Pancreas (tissue), 10 donors: ENCODE data around the gene ERVH48-1. TPM values are rescaled to one million over a fixed set of nuclear protein-coding genes. Genes with fewer than 3 reads are reported as not detected.
A peak's percentile ranks its signal among the peaks of the same experiment; 100 is the strongest.
"Not testable (repeated sequence)": the region's sequence is repeated elsewhere in the genome, so short reads cannot be mapped to it uniquely, and the experiment has no call there.

Source experiments
- ATAC-seq, 4 donors: fragments of 200-7000 bp; cut with Tn5 transposase; one replicate each; pipeline versions ENCODE4 v1.8.0 to v1.9.1; 2020; ENCODE audit warnings: mild to moderate bottlenecking in 4 of 4, moderate library complexity in 4 of 4
- DNase-seq, 6 donors: peaks; one replicate each; pipeline ENCODE4 v3.0.0-alpha.2; 2020
- FAIRE-seq: peaks from 2 replicates; lab custom pipeline; 2012; peaks lifted over from hg19 to GRCh38; lab: Jason Lieb, UNC
- H3K27ac ChIP-seq, 4 donors: fragments of 200-600 bp; sonication (generic); 1 replicate in 3 of 4; 2 replicates in 1 of 4; pipeline versions ENCODE4 v1.5.0 to v1.8.0; 2020
- H3K27me3 ChIP-seq, 4 donors: fragments of 200-600 bp; one replicate each; pipeline ENCODE4 v1.8.0; 2021
- H3K36me3 ChIP-seq, 3 donors: fragments of 200-600 bp; sonication (generic) in 1 of 3; one replicate each; pipeline versions ENCODE4 v1.5.0 to v1.8.0; 2020 to 2021
- H3K4me1 ChIP-seq, 3 donors: fragments of 200-600 bp; one replicate each; pipeline ENCODE4 v1.8.0; 2021
- H3K4me3 ChIP-seq, 4 donors: fragments of 200-600 bp; sonication (generic) in 2 of 4; one replicate each; pipeline versions ENCODE4 v1.5.0 to v1.8.0; 2020 to 2021
- H3K9me3 ChIP-seq, 4 donors: fragments of 200-600 bp; one replicate each; pipeline ENCODE4 v1.8.0; 2021
- CTCF ChIP-seq, 4 donors: fragments of 200-600 bp; sonication (generic) in 3 of 4; IDR thresholded peaks; one replicate each; pipeline versions ENCODE4 v1.5.0 to v1.8.0; 2021; ENCODE audit warnings: antibody characterized with exemption in 4 of 4
- WGBS, 2 donors: extraction: QIAGEN DNeasy Blood & Tissue Kit; methylation state at CpG; one replicate each; pipeline ENCODE4 v1.1.7; 2013; 5-methylcytosine and 5-hydroxymethylcytosine counted together
- intact Hi-C, 3 donors: fragments of 100-400 bp; cut with DNase I; formaldehyde crosslinking; loops; one replicate each; pipeline versions ENCODE4 v1.11.1 to v1.14.2; 2022
- polyA plus RNA-seq, 2 donors: library from polyadenylated mRNA; stranded (reverse); fragments of 200-250 nt; gene quantifications; one replicate each; pipeline ENCODE4 v1.2.3, GENCODE V29; 2013
- total RNA-seq, 6 donors: library from RNA; stranded (reverse); fragmentation: NEBNext Ultra II Directional in 4 of 6; extraction: Animal tissue kit (Norgen Biotek cat#: 25700) in 4 of 6; gene quantifications; one replicate each; pipeline versions ENCODE4 v1.2.1 to v1.2.4, GENCODE V29; 2021 to 2023
- donor health status: healthy with polysubstance abuse.
- donor health status: DM: no; HTN: no; CAD: no; lungs with moderate emphysema.
- donor health status: DM: no; HTN: no; CAD: no.
- donor health status: control.
- donor health status: control.
- donor health status: Bipolar disorder and iron deficiency.
- donor health status: DM: yes; HTN: yes; CAD: no.
- donor health status: DM: no; HTN: no; CAD: no.
- donor health status: DM: no; HTN: no; CAD: no.
- donor health status: DM: yes; HTN: yes; CAD: no.

The ERVH48-1 gene
- total and polyA plus RNA-seq, 8 donors: 0.06 to 0.42 (median 0.15) TPM; not detected in 2

DNA sequence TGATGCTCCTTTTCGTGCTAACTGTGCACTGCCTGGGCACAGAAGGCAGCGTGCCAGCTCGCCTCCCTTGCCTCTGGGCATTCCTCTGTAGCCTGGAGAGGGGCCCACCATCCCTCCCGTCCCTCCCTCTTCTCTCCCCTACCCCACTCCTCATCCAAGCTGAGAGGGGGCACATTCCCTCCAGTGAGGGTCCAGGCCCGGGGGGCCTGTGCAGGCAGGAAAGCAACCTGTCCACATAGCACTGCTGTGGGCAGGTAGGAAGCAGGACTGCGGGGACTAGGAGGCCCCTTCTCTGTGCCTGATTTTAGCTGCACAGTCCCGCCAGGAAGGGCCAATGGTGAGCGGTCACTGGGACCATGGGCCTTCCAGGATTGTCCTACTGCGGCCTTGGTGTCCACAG, 38.7 kb upstream of the ERVH48-1 start:
- H3K27me3 ChIP-seq: no peaks in the 10 kb centered on the region
- WGBS, 2 donors: 92 to 93% methylated on average over 9 of the region's 9 CpGs
- no peak for DNase-seq
- no peaks in the 10 kb centered on the region for H3K4me1 ChIP-seq
- no peak for FAIRE-seq
- intact Hi-C loops: no loop called here
- H3K27ac ChIP-seq: no peak overlapping the region
- no peak for ATAC-seq
- no peaks in the 10 kb centered on the region for H3K36me3 ChIP-seq
- no peak overlapping the region for H3K4me3 ChIP-seq
- no peak for TF ChIP-seq CTCF (IDR thresholded peaks at IDR 0.05)
- no peaks in the 10 kb centered on the region for H3K9me3 ChIP-seq

GRCh38 chr21:42962380-42963007, 37.1 kb upstream of the ERVH48-1 start:
- Histone ChIP-seq H3K4me3 (no peak overlapping the region), H3K27me3 (no peaks in the 10 kb centered on the region), H3K27ac (no peak overlapping the region), H3K9me3 (no peaks in the 10 kb centered on the region), H3K36me3 (no peaks in the 10 kb centered on the region), H3K4me1 (no peaks in the 10 kb centered on the region)
- intact Hi-C loops: no loop called here
- WGBS, 2 donors: 85 to 91% methylated on average over 3 to 4 of the region's 6 CpGs
- DNase-seq: no peak
- ATAC-seq: no peak
- no peak for FAIRE-seq
- no peak for TF ChIP-seq CTCF (IDR thresholded peaks at IDR 0.05)

- FAIRE-seq: no peak
- no peak for DNase-seq
- no peaks in the 10 kb centered on the region for H3K27me3 ChIP-seq
- no peak overlapping the region for H3K27ac ChIP-seq
- 95 to 96% methylated on average over 3 of the region's 3 CpGs for WGBS, 2 donors
- no peaks in the 10 kb centered on the region for H3K9me3 ChIP-seq
- intact Hi-C loops: no loop called here
- no peak for TF ChIP-seq CTCF (IDR thresholded peaks at IDR 0.05)
- H3K36me3 ChIP-seq: no peaks in the 10 kb centered on the region
- no peak overlapping the region for H3K4me3 ChIP-seq
- no peak for ATAC-seq
- peaks cover 6 to 8% (median 7%) of the 10 kb centered on the region in 3 donors for H3K4me1 ChIP-seq
Observed at GRCh38 chr21:42959728-42960127, 34.3 kb upstream of the ERVH48-1 start.

GRCh38 chr21:42958122-42958521, 32.7 kb upstream of the ERVH48-1 start:
- DNase-seq, H3K4me3 ChIP-seq, H3K27me3 ChIP-seq, FAIRE-seq, H3K9me3 ChIP-seq, ATAC-seq, H3K27ac ChIP-seq, H3K36me3 ChIP-seq, intact Hi-C loops, H3K4me1 ChIP-seq: not testable (repeated sequence)
- WGBS, 2 donors: 83 to 87% methylated on average over 6 of the region's 6 CpGs

DNA sequence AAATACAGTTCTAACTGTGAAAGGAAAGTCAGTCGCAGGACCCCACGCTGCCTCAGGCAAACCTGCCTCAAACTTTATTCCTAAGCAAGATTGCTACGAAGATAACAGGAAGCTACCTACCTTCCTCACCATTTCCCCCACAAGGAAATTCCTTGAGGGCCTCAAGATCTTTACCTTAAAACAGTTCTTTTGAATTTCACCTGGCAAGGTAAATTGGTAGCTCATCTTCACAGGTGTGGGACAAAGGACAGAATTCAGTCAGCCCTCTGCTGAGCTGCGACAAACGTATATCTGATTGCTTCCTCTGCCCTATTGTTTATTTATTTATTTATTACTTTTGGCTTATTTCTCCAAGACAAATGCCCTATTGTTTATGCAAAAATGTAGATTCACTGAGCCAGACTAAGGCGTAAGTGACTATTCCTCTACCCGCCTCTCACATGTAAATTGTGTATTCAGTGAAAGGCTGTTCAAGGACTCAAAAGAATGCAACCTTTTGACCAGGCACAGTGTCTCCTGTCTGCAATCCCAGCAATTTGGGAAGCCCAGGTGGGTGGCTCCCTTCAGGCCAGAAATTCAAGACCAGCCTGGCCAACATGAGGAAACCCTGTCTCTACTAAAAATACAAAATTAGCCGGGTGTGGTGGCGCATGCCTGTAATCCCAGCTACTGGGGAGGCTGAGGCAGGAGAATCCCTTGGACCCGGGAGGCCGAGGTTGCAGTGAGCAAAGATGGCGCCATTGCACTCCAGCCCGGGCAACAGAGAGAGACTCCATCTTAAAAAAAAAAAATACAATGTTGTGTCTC, 31.6 kb upstream of the ERVH48-1 start:
- no peaks in the 10 kb centered on the region for H3K9me3 ChIP-seq
- peaks cover 6 to 8% (median 7%) of the 10 kb centered on the region in 3 donors for H3K4me1 ChIP-seq
- FAIRE-seq (no peak), DNase-seq (no peak), ATAC-seq (no peak)
- TF ChIP-seq CTCF (IDR thresholded peaks at IDR 0.05): no peak
- 77 to 80% methylated on average over 13 of the region's 13 CpGs for WGBS, 2 donors
- no peaks in the 10 kb centered on the region for H3K27me3 ChIP-seq
- intact Hi-C loops: no loop called here
- no peaks in the 10 kb centered on the region for H3K36me3 ChIP-seq
- peak overlapping the region; percentile 52 to 88 (median 78) for H3K27ac ChIP-seq
- no peak overlapping the region for H3K4me3 ChIP-seq

DNA sequence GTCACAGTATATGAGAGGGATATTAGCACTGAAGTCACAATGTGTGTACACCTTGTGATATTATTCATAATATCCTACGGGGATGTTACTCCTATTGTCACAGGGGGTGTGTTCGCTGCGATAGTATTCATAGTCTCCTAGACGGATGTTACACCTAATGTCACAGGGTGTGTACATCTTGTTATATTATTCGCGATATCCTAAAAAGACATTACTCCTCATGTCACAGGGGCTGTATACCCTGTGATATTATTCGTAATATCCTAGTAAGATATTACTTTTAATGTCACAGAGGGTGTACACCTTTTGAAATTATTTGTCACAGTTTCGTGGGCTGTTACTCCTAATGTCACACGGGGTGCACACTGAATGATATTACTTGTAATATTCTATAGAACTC, 25.8 kb upstream of the ERVH48-1 start:
- H3K27me3 ChIP-seq, DNase-seq, ATAC-seq, H3K4me1 ChIP-seq, H3K36me3 ChIP-seq, FAIRE-seq, intact Hi-C loops, H3K4me3 ChIP-seq, H3K27ac ChIP-seq, H3K9me3 ChIP-seq: not testable (repeated sequence)
- 93 to 97% methylated on average over 9 of the region's 9 CpGs for WGBS, 2 donors

- H3K27me3 ChIP-seq, intact Hi-C loops, H3K9me3 ChIP-seq, ATAC-seq, H3K36me3 ChIP-seq, FAIRE-seq, H3K4me1 ChIP-seq, H3K4me3 ChIP-seq, H3K27ac ChIP-seq: not testable (repeated sequence)
- 87 to 88% methylated on average over 13 of the region's 13 CpGs for WGBS, 2 donors
- peak in 1 of 6 donors; percentile 7 for DNase-seq
Observed at GRCh38 chr21:42949094-42949755, 23.8 kb upstream of the ERVH48-1 start.
